OCI-LY7 (cell line): Measurements from ENCODE around the gene GBE1. TPM values are rescaled to one million over a fixed set of nuclear protein-coding genes. Genes with fewer than 3 reads are reported as not detected.

ENCODE experiments used
- BruUV-seq: library from RNA; stranded (reverse); fragments of 400-500 nt; replicated peaks from 2 replicates; lab custom pipeline; 2021; lab: Mats Ljungman, UMichigan
- CTCF ChIA-PET: fragments of 300-600 bp; sonication (Branson Sonifier 250); formaldehyde crosslinking; loops from one replicate; lab custom pipeline; 2022; ENCODE audit warnings: antibody characterized with exemption; ENCODE audit not compliant: unreplicated experiment; lab: Charles Lee
- POLR2A ChIA-PET: fragments of 300-600 bp; sonication (Branson Sonifier 250); formaldehyde crosslinking; loops from one replicate; lab custom pipeline; 2022; ENCODE audit warnings: antibody characterized with exemption; lab: Charles Lee
- DNase-seq: peaks from one replicate; pipeline ENCODE4 v3.0.0-alpha.2; 2015; ENCODE audit warnings: low spot score
- H2AFZ ChIP-seq: fragments of 200-600 bp; sonication (generic), shearing (Covaris generic); 2 replicates; pipeline ENCODE4 v1.6.1; 2014; ENCODE audit warnings: mild to moderate bottlenecking, antibody characterized with exemption, low read length, moderate library complexity
- H3K27ac ChIP-seq: fragments of 200-600 bp; sonication (generic); 2 replicates; pipeline ENCODE4 v1.5.1; 2014; ENCODE audit warnings: mixed run types, low read depth, mild to moderate bottlenecking, moderate library complexity, low read length, inconsistent platforms; ENCODE audit not compliant: poor library complexity, severe bottlenecking
- H3K36me3 ChIP-seq: fragments of 200-600 bp; sonication (generic); 2 replicates; pipeline ENCODE4 v1.6.1; 2014; ENCODE audit warnings: mild to moderate bottlenecking, antibody characterized with exemption, low read length, moderate library complexity, mixed read lengths; ENCODE audit not compliant: insufficient read depth
- H3K4me1 ChIP-seq: fragments of 200-600 bp; sonication (generic); 2 replicates; pipeline ENCODE4 v1.5.1; 2014; ENCODE audit warnings: mild to moderate bottlenecking, low read length; ENCODE audit not compliant: insufficient read depth, poor library complexity, severe bottlenecking
- H3K4me2 ChIP-seq: fragments of 200-600 bp; sonication (generic); 2 replicates; pipeline ENCODE4 v1.6.1; 2014; ENCODE audit warnings: mild to moderate bottlenecking, low read length
- H3K4me3 ChIP-seq: fragments of 200-600 bp; sonication (generic); 2 replicates; pipeline ENCODE4 v1.5.1; 2014; ENCODE audit warnings: mild to moderate bottlenecking, low read depth, low read length; ENCODE audit not compliant: poor library complexity, severe bottlenecking
- H3K79me2 ChIP-seq: fragments of 200-600 bp; sonication (generic); 2 replicates; pipeline ENCODE4 v1.6.1; 2016; ENCODE audit warnings: low read depth, mild to moderate bottlenecking, low read length, moderate library complexity, mixed read lengths; ENCODE audit not compliant: insufficient read depth
- H3K9me2 ChIP-seq: fragments of 200-600 bp; sonication (generic); 2 replicates; pipeline ENCODE4 v1.6.1; 2016; ENCODE audit warnings: mild to moderate bottlenecking, low read length, mixed read lengths; ENCODE audit not compliant: insufficient read depth
- H3K9me3 ChIP-seq: fragments of 200-600 bp; sonication (generic); 2 replicates; pipeline ENCODE4 v1.6.1; 2014; ENCODE audit warnings: mild to moderate bottlenecking, mixed run types, low read length, mixed read lengths
- H4K20me1 ChIP-seq: fragments of 200-600 bp; sonication (generic); 2 replicates; pipeline ENCODE4 v1.6.1; 2014; ENCODE audit warnings: mild to moderate bottlenecking, antibody characterized with exemption, low read length, moderate library complexity, mixed read lengths; ENCODE audit not compliant: insufficient read depth
- EZH2phosphoT487 ChIP-seq: fragments of 200-600 bp; sonication (generic); IDR thresholded peaks from 2 replicates; pipeline ENCODE4 v1.6.1; 2018; ENCODE audit warnings: low read depth, borderline replicate concordance, mild to moderate bottlenecking, mixed run types, antibody characterized with exemption, low read length, moderate library complexity, mixed read lengths
- intact Hi-C: fragments of 100-400 bp; cut with micrococcal nuclease; formaldehyde crosslinking; loops from one replicate; pipeline ENCODE4 v1.10.0; 2022; ENCODE audit not compliant: unreplicated experiment
- total RNA-seq, 2 experiments: library from RNA; depleted of rRNA in 1 of 2; stranded (reverse); fragments of >200 nt in 1 of 2; shearing (Covaris generic) in 1 of 2; gene quantifications; 2 replicates each; pipeline ENCODE4 v1.2.3, GENCODE V29; 2014 to 2022
- TF ChIP-seq, protein P1 (sequence below): fragments of 200-600 bp; sonication (generic); conservative IDR thresholded peaks from 2 replicates; pipeline ENCODE4 v1.5.1; 2014; ENCODE audit warnings: mild to moderate bottlenecking, antibody characterized with exemption, low read length, moderate library complexity, mixed read lengths

Gene GBE1
- total RNA-seq, 2 experiments from 2014 or later, result 10.7 to 24.4 TPM

DNA sequence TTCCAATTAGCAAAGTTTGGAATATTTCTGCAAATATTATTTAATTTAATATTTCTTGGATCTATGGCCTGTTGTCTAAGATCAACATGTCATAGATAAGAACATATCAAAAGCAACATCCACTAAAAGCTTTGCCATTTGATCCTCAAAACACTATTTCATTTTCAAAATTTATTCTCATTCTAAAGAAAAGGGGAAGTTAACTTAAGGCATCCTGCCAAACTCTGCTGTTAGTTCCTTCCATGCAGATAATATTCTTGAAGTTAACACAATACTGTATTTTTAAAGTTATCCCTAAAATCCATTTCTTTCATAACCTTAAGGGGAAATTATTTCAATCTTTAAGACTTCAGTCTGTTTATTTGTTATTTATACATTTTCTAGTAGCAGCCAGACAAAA, 28.2 kb upstream of the GBE1 start:
- Histone ChIP-seq H3K9me2 (no peaks in the 10 kb centered on the region), H3K79me2 (no peaks in the 10 kb centered on the region), H4K20me1 (no peaks in the 10 kb centered on the region), H2AFZ (no peak overlapping the region), H3K4me2 (no peak overlapping the region), H3K27ac (no peak overlapping the region), H3K9me3 (no peaks in the 10 kb centered on the region), H3K36me3 (no peaks in the 10 kb centered on the region), H3K4me1 (no peaks in the 10 kb centered on the region), H3K4me3 (no peak overlapping the region)
- BruUV-seq, result no TSS peak
- DNase-seq, result no peak
- intact Hi-C loops, result no loop called here
- no peak for TF ChIP-seq EZH2phosphoT487
- TF ChIP-seq, protein P1, sequence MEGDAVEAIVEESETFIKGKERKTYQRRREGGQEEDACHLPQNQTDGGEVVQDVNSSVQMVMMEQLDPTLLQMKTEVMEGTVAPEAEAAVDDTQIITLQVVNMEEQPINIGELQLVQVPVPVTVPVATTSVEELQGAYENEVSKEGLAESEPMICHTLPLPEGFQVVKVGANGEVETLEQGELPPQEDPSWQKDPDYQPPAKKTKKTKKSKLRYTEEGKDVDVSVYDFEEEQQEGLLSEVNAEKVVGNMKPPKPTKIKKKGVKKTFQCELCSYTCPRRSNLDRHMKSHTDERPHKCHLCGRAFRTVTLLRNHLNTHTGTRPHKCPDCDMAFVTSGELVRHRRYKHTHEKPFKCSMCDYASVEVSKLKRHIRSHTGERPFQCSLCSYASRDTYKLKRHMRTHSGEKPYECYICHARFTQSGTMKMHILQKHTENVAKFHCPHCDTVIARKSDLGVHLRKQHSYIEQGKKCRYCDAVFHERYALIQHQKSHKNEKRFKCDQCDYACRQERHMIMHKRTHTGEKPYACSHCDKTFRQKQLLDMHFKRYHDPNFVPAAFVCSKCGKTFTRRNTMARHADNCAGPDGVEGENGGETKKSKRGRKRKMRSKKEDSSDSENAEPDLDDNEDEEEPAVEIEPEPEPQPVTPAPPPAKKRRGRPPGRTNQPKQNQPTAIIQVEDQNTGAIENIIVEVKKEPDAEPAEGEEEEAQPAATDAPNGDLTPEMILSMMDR, result no peak
- POLR2A ChIA-PET, result interaction anchor here (0.7 kb wide), 1 partner anchor 14 kb away, joined by 3 read pairs; no protein-coding TSS in a partner anchor
- CTCF ChIA-PET, result no interaction called here

DNA sequence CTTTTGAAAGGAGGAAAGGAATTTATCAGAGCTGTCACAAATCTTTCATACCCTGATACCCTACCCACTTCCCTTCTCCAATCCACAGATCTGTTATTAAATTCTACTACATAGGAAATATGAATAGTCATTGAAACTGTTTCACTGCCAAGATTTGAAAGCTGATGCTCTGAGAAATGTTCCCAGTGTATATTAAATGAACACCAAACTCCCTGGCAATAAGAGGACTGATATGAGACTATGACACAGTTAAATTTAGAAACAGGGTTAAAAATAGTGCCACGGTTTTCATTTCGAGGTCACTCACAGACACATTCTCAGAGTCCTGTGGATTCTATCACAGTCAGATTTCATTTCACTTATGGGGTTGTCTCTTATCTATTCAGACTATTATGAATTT, 27.2 kb upstream of the GBE1 start:
- POLR2A ChIA-PET, result interaction anchor here (0.7 kb wide), 1 partner anchor 277 kb away, joined by 4 read pairs; no protein-coding TSS in a partner anchor
- H3K27ac ChIP-seq, result no peak overlapping the region
- no peak overlapping the region for H3K4me3 ChIP-seq
- BruUV-seq, result no TSS peak
- no peaks in the 10 kb centered on the region for H3K4me1 ChIP-seq
- CTCF ChIA-PET, result no interaction called here
- intact Hi-C loops, result no loop called here
- no peak for TF ChIP-seq EZH2phosphoT487
- TF ChIP-seq, protein P1, result no peak
- H3K4me2 ChIP-seq, result no peak overlapping the region
- H3K36me3 ChIP-seq, result no peaks in the 10 kb centered on the region
- no peaks in the 10 kb centered on the region for H3K9me3 ChIP-seq
- H3K9me2 ChIP-seq, result no peaks in the 10 kb centered on the region
- DNase-seq, result no peak
- H2AFZ ChIP-seq, result no peak overlapping the region
- H4K20me1 ChIP-seq, result no peaks in the 10 kb centered on the region
- no peaks in the 10 kb centered on the region for H3K79me2 ChIP-seq

DNA sequence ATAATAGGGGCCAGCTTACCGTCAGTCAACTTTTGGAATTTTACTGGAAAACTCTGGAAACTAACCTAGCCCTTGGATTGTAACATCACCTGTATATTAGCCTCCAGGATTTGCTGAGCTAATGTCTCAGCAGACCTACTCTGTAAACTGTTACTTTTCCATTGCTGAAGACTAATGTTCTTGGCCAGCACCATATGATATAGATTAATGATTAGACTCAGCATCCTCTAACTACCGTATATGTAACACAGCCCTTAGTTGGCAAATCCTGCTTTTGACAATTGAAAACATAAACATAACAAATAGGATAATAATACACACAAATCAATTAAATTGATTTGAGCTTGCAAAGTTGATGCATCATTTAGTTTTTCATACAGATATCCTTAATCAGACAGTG, 26.6 kb upstream of the GBE1 start:
- no peak for TF ChIP-seq EZH2phosphoT487
- TF ChIP-seq, protein P1, result no peak
- DNase-seq, result no peak
- no peak overlapping the region for H3K27ac ChIP-seq
- no peak overlapping the region for H3K4me2 ChIP-seq
- no peaks in the 10 kb centered on the region for H3K9me3 ChIP-seq
- H3K79me2 ChIP-seq, result no peaks in the 10 kb centered on the region
- H4K20me1 ChIP-seq, result no peaks in the 10 kb centered on the region
- H2AFZ ChIP-seq, result no peak overlapping the region
- BruUV-seq, result no TSS peak
- POLR2A ChIA-PET, result no interaction called here
- intact Hi-C loops, result no loop called here
- H3K4me1 ChIP-seq, result no peaks in the 10 kb centered on the region
- no peak overlapping the region for H3K4me3 ChIP-seq
- H3K36me3 ChIP-seq, result no peaks in the 10 kb centered on the region
- CTCF ChIA-PET, result no interaction called here
- no peaks in the 10 kb centered on the region for H3K9me2 ChIP-seq
